ENCODE measurements around the gene KLHDC8A.

KLHDC8A gene

GRCh38 chr1:205381305-205381704 is 24.6 kb upstream of the KLHDC8A start:
- Histone ChIP-seq H3K4me3 (ENCODE audit: severe bottlenecking) (no peak overlapping the region), H3K36me3 (ENCODE audit: low read depth) (no peaks in the 10 kb centered on the region), H3K9me3 (ENCODE audit: severe bottlenecking) (no peaks in the 10 kb centered on the region), H3K27ac (ENCODE audit: poor library complexity, severe bottlenecking) (no peak overlapping the region), H3K4me1 (ENCODE audit: insufficient read depth, poor library complexity, severe bottlenecking) (peaks cover 7% of the 10 kb centered on the region), H3K27me3 (ENCODE audit: insufficient read depth, poor library complexity, severe bottlenecking) (no peaks in the 10 kb centered on the region)
- ATAC-seq (ENCODE audit: low read depth) (no peak), DNase-seq (ENCODE audit: low spot score) (no peak)
- TF ChIP-seq CTCF (IDR thresholded peaks at IDR 0.05; ENCODE audit: poor library complexity, severe bottlenecking): no peak

- H3K27ac ChIP-seq (ENCODE audit: poor library complexity, severe bottlenecking): no peak overlapping the region
- DNase-seq (ENCODE audit: low spot score) (no peak), ATAC-seq (ENCODE audit: low read depth) (no peak)
- no peaks in the 10 kb centered on the region for H3K9me3 ChIP-seq (ENCODE audit: severe bottlenecking)
- no peak for TF ChIP-seq CTCF (IDR thresholded peaks at IDR 0.05; ENCODE audit: poor library complexity, severe bottlenecking)
- H3K4me3 ChIP-seq (ENCODE audit: severe bottlenecking): no peak overlapping the region
- H3K27me3 ChIP-seq (ENCODE audit: insufficient read depth, poor library complexity, severe bottlenecking): no peaks in the 10 kb centered on the region
- H3K36me3 ChIP-seq (ENCODE audit: low read depth): no peaks in the 10 kb centered on the region
- peaks cover 10% of the 10 kb centered on the region for H3K4me1 ChIP-seq (ENCODE audit: insufficient read depth, poor library complexity, severe bottlenecking)
Observed at GRCh38 chr1:205380882-205381281, 24.2 kb upstream of the KLHDC8A start.

GRCh38 chr1:205379056-205379455 is 22.3 kb upstream of the KLHDC8A start:
- no peak for TF ChIP-seq CTCF (IDR thresholded peaks at IDR 0.05; ENCODE audit: poor library complexity, severe bottlenecking)
- Histone ChIP-seq H3K27ac (ENCODE audit: poor library complexity, severe bottlenecking) (no peak overlapping the region), H3K36me3 (ENCODE audit: low read depth) (no peaks in the 10 kb centered on the region), H3K27me3 (ENCODE audit: insufficient read depth, poor library complexity, severe bottlenecking) (no peaks in the 10 kb centered on the region), H3K9me3 (ENCODE audit: severe bottlenecking) (no peaks in the 10 kb centered on the region), H3K4me1 (ENCODE audit: insufficient read depth, poor library complexity, severe bottlenecking) (peaks cover 23% of the 10 kb centered on the region), H3K4me3 (ENCODE audit: severe bottlenecking) (no peak overlapping the region)
- no peak for ATAC-seq (ENCODE audit: low read depth)
- no peak for DNase-seq (ENCODE audit: low spot score)

- TF ChIP-seq CTCF (IDR thresholded peaks at IDR 0.05; ENCODE audit: poor library complexity, severe bottlenecking): no peak
- no peak for ATAC-seq (ENCODE audit: low read depth)
Observed at GRCh38 chr1:205377355-205377754, 20.6 kb upstream of the KLHDC8A start.

GRCh38 chr1:205376739-205377138 is 20.0 kb upstream of the KLHDC8A start:
- DNase-seq (ENCODE audit: low spot score): no peak
- H3K4me1 ChIP-seq (ENCODE audit: insufficient read depth, poor library complexity, severe bottlenecking): peaks cover 34% of the 10 kb centered on the region
- no peaks in the 10 kb centered on the region for H3K27me3 ChIP-seq (ENCODE audit: insufficient read depth, poor library complexity, severe bottlenecking)
- no peak for TF ChIP-seq CTCF (IDR thresholded peaks at IDR 0.05; ENCODE audit: poor library complexity, severe bottlenecking)
- ATAC-seq (ENCODE audit: low read depth): peak; percentile 43
- no peak overlapping the region for H3K4me3 ChIP-seq (ENCODE audit: severe bottlenecking)
- H3K36me3 ChIP-seq (ENCODE audit: low read depth): no peaks in the 10 kb centered on the region
- H3K27ac ChIP-seq (ENCODE audit: poor library complexity, severe bottlenecking): peak overlapping the region; percentile 15
- no peaks in the 10 kb centered on the region for H3K9me3 ChIP-seq (ENCODE audit: severe bottlenecking)

More at GRCh38 chr1:205377355-205377754, 20.6 kb upstream of the KLHDC8A start:
- Histone ChIP-seq H3K4me1 (ENCODE audit: insufficient read depth, poor library complexity, severe bottlenecking) (peaks cover 34% of the 10 kb centered on the region), H3K36me3 (ENCODE audit: low read depth) (no peaks in the 10 kb centered on the region), H3K27me3 (ENCODE audit: insufficient read depth, poor library complexity, severe bottlenecking) (no peaks in the 10 kb centered on the region), H3K27ac (ENCODE audit: poor library complexity, severe bottlenecking) (no peak overlapping the region), H3K9me3 (ENCODE audit: severe bottlenecking) (no peaks in the 10 kb centered on the region), H3K4me3 (ENCODE audit: severe bottlenecking) (no peak overlapping the region)
- DNase-seq (ENCODE audit: low spot score): no peak
